Measurements from ENCODE around the gene ISG20.

DNA sequence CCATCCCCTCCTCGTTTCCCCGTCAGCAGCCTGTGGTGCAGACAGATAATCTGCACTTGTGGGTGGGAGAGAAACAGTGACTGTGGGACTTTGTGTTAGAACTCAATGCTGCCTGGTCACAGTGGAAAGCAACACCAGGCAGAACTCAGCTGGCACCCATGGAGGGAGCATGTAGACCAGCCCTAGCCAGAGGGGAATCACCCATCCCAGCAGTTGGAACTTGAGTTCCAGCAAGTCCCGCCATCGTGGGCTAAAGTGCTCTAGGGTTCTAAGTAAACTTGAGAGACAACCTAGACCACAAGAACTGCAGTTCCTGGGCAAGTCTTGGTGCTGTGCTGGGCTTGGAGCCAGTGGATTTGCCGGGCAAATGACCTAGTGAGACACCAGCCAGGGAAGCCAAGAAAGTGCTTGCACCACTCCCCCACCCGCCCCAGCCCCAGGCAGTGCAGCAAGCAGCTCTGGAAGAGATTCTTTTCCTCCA, 24.4 kb downstream of the ISG20 start:
- no peak for TF ChIP-seq POLR2A (IDR thresholded peaks at IDR 0.05)
- TF ChIP-seq, protein P1, sequence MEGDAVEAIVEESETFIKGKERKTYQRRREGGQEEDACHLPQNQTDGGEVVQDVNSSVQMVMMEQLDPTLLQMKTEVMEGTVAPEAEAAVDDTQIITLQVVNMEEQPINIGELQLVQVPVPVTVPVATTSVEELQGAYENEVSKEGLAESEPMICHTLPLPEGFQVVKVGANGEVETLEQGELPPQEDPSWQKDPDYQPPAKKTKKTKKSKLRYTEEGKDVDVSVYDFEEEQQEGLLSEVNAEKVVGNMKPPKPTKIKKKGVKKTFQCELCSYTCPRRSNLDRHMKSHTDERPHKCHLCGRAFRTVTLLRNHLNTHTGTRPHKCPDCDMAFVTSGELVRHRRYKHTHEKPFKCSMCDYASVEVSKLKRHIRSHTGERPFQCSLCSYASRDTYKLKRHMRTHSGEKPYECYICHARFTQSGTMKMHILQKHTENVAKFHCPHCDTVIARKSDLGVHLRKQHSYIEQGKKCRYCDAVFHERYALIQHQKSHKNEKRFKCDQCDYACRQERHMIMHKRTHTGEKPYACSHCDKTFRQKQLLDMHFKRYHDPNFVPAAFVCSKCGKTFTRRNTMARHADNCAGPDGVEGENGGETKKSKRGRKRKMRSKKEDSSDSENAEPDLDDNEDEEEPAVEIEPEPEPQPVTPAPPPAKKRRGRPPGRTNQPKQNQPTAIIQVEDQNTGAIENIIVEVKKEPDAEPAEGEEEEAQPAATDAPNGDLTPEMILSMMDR (IDR thresholded peaks at IDR 0.05), result no peak

All from thyroid gland (tissue), 4 donors.